Measurements from ENCODE around the gene SLX9.

GRCh38 chr21:44949779-44950198, 10.0 kb downstream of the SLX9 start:
- peak; percentile 89 to 95 (median 95) for TF ChIP-seq CTCF (IDR thresholded peaks at IDR 0.05)
- TF ChIP-seq POLR2A (IDR thresholded peaks at IDR 0.05) = no peak
- peak in 1 of 2 donors; percentile 39 for TF ChIP-seq POLR2AphosphoS5 (IDR thresholded peaks at IDR 0.05; ENCODE audit: insufficient read depth in 1 of 2, low read depth in 1 of 2)
